Measurements from ENCODE around the gene FEV.

Gene FEV

DNA sequence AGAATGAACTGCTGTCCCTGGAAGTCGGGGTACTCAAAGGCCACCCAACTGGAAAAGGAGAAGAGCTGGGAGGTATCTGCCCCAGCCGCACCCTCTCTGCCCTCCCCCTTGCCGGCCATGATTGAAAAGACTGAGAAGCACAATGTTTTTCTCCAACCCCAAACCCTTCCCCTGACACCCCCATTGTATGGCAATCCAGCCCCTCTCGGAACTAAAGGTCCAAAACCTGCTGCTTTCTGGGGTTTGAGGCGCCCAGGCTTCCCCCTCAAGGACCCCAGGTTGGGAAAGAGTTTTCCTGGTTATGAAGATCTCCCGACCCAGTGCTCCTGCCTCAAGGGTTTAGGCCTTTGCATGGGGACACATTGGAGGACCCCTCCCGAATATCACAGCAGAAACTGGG lies 7.2 kb upstream of the FEV start:
- no peak for DNase-seq

DNA sequence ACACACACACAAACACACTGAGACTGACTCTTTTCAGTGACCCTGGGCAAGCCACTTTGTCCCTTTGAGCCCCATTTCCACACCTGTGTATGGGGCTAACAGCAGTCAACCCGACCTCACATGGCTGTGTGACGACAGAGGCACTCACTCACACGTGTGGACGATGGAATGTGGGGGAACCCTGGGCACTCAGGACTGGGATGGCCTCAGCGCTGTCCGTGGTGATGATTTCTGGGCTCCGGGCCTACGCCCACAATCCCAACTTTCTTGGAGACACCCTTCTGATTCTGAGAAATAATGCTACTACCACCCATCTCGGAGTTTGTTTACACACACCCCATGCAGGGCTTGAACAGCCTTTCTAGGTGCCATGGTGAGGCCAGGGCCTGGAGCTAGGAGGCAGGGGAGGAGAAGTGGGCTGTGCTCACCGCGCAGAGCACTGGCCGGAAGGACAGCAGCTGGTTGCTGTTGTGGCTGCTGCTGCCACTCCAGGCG lies 6.7 kb upstream of the FEV start:
- no peak for DNase-seq

DNA sequence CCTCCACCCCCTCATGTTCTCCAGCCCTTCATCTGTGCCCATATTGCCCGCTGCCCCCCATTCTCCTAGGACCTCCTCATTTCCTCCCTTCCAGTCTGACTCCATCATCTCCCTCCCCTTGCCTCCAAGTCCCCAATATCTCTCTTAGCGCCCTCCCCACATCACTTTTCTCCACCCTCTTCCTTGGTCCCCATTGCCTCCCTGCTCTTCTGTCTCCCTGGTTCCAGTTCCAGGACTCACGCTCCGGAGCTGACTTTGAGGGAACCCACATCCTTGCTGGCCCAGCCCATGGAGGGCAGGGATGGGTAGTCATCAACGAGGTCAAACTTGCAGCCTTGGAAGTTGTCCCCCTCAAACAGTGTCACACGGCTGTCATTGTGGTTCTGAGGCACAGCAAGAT lies 5.6 kb upstream of the FEV start:
- DNase-seq: no peak

DNA sequence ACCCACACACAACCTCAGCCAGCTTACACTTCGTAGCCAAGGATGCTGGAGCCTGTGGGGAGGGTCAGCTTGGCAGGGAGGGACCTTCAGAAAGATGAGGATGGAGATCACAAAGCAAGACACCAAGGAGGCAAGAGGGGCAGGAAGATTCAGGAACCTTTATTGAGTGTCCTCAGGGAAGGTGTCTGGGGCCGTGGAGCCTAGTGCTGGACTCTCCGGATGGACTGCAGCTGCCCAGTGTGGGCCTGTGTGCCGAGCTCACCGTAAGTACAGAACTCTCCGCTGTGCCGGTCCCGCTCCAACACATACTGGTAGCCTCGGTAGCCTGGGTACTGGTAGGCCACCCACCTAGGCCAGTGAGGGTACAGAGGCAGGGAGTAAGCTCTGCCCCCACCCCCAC lies 5.1 kb upstream of the FEV start:
- no peak for DNase-seq

DNA sequence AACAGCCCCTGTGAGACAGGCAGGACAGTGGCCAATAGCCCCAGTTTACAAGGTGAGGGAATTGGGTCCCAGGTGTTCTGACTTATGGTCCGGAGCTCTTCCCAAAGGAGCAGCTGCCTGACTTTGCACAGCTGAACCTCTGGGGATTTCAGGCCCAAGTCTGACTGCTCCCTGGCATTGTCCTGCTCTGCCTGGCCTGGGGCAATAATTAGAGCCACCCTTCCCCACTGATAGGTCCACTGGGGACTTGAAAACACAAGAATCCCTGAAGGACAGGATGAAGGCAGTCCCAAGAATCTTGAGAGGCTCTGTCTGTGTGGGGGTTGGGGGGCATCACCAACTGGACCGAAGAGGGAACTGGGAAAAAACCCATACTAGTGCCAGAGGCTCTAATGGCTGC lies 3.7 kb upstream of the FEV start:
- DNase-seq: no peak

DNA sequence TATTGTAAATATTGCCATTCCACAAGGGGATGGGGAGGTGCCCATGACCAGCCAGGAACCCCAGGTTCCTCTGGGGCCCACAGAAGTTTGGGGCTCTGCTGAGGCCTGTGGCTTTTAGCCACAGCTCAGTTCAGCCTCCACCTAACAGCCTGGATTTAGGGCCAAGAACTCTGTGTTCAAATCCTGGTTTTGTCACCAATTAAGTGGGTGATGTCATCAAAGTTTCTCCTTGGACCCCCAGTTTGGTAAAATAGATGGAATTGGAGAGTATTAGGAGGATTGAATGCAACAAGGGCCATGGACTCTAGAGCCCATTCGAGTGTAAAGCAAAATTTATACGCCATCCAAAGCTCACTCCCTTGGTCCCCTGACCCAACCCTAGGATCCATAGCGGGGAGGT lies 3.2 kb upstream of the FEV start:
- no peak for DNase-seq

DNA sequence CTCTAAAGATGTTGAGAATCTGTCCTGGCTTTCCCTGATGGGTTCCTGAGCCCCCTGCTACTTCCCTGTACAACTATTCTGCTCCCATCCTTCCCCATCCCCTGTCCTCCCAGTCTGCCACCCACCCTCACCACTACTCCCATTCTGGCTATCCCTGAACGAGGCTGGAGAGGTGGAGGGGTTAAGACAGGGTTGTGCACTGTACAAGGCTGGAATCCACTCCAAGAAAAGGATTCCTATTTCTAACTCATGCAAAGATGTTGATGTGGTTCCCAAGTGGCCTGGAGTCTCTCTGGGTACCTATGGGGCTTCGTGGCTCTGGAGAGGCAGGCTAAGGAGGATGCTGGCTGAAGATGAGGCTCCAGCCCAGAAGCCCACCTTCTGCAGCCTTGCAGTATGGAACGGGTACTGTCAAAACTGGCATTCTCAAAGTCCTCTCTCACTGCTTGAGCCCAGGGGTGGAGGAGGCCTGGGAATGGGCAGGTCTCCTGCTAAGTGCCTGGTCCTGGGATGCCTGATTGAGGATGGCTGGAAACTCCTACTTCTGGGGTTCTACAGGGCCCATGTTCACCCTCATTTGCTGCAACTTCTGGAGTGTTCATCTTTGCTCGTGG lies 1.3 kb upstream of the FEV start:
- no peak for DNase-seq

DNA sequence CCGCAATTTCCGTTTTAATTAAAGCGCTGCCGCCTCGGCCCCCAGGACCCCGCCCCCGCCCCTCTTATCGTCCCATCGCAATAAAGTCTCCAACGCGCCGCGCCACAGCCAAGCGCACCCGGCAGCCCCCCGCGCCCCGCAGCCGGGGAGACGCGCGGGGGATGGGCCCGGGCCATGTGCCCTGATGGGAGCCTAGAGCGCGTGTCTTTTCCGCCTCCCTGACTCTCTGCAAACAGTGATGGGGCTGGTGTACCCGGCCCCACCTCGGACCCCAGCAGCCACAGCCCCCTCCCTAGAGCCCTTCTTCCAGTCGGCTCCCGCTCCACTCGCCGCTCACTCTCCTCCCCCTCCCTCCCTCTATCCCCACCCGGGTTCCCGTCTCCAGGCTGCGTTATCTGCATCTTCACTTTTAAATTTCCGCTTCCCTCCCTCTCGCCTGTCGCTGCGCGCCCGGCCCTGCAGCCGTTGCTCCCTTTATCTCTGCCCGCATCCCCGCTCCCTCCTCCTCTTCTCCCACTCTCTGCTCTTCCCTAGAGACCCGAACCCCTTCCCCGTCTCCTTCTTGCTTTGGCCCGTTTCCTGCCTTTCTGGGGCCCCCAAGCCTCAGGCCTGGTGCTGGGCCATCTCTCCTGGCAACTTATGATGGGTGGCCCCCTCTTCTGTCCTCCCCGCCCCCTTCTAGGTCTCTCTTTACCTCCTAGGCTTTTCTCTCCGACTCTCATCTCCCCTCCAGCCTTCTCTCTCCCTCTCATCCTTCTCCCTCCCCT lies 524 bp upstream of the FEV start:
- no peak for DNase-seq

DNA sequence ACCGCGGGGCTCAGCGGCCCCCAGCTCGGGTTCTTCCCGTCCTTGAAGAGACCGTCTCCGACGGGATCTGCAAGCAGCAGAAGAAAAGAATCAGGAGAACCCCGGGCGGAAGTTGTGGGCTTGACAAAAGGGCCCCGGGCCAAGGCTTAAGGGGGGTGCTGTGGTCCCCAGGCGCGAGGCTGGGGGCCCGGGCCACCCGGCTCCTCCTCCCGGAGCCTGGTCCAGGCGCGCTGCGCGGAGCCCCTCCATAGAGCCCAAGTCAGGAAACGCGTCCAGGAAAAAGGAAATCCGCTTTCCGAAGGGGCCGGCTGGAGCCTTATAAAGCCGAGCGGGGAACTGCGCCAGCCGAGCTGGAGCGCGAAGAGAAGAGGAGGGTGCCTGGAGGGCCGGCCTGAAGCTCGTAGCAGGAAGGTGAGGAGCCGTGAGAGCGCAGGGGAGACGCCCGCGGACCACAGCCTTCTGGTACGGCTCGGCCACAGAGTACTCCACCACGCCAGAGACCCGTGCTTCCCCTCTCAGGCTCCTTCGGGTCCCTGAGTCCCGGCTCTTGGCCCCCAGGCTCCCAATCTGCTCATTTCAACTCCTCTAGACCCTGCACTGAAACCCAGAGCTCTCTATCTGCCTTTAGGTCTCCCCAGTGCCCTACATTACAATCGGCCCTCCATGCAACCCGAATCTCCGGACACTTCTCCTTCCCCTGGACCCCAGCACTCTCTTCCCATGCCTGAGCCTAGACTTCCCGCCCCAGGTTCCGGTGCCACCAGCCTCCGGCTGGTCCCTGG lies 554 bp downstream of the FEV start:
- no peak for DNase-seq

DNA sequence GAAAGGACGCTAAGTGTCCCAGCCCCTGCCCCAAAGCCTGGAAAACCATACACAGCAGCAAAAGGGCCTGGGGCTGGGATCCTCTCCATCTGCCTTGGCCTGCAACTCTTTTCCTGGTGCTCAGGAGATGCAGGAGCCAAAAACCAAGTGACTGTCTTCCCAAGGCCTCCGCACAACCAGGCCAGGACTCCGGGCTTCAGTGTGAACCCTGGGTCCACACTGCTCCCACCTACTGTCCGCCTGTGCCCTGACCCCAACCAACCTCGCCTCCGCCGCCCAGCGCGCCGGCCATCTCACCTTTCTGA lies 1.1 kb downstream of the FEV start:
- DNase-seq: no peak

DNA sequence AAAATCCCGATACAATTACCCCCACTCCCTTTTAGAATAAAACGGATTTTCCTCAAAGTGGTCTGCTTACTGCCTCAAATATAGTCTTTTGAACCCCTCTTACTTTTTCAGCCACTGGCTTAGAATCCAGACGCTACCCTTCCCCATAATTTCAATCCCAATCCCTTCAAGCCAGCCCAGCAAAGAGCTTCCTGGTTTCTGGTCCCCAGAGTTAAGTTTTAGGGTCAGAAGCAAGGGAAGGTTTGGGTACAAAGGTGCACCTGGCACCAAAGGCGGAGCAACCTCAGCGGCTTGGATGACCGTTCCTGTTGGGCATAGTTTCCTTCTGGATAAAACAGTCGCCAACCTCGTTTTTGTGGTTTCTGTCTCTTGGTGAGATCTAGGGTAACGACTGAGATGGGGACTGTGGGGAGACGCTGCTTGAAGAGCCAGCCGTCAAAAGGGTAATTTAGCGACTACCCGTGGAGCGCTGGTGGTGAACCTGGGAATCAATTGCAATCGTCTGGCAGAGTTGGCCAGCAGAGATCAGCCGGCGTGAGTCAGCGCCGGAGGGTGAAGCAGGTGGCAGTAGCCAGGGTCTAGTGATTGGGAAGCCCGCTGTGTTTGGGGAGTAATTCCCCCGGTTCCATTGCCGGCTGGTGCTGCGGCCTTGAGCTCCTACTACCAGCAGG lies 1.6 kb downstream of the FEV start:
- no peak for DNase-seq

DNA sequence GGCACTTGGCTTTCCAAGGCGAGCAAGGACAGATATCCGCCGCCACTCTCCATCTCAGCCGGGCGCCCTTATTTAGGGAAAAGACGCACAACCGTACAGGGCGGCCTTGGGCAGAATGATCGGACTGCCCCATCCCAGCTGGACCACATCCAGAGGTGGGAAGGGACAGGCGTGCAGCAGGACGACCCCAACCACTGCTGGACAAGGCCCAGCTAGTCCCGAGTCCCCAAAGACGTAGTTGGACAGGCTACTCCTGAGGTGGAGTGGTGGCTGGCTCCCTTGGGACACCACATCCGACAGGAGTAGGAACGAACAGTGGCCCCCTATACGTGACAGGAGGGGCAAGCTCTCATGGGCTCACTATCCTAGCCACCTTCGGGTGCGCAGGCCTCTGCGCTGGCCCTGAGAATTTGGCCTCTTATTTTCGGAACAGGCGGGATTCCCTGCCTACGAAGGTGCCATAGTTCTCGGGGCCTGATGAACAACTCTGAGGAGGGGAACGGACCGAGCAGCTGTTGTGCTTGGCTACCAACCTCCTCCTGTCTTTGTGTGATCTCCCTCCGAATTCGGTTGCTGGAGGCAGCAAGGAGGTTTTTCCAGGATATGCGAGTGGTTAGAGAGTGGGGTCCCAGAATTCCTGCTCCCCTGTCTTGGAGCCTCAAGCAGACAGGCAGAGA lies 2.3 kb downstream of the FEV start:
- no peak for DNase-seq

DNA sequence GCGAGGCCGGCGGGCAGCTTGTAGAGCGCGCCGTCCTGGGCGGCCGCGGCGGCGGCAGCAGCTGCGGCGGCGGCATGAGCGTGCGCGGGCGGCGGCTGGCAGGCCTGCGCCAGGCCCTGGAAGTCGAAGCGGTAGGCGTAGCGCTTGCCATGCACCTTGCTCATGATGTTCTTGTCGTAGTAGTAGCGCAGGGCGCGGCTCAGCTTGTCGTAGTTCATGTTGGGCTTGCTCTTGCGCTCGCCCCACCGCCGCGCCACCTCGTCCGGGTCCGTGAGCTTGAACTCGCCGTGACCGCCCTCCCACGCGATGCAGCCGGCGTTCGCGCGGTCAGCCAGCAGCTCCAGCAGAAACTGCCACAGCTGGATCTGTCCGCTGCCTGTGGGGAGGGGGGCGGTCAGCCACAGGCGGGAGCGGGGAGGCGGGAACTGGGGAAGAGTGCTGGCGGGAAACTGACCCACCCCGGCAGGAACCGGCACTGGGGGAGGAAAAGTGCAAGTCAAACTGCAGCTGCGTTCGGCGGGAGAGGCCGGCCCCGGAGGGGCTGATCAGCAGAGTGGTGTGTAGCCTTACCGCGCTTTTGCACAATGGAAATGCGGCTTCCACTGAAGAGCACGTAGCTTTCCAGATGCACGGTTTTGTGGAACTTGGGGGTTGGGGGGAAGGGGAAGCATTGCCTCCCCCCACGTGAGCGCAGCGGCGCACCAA lies 3.0 kb downstream of the FEV start:
- DNase-seq: peak; percentile 46

DNA sequence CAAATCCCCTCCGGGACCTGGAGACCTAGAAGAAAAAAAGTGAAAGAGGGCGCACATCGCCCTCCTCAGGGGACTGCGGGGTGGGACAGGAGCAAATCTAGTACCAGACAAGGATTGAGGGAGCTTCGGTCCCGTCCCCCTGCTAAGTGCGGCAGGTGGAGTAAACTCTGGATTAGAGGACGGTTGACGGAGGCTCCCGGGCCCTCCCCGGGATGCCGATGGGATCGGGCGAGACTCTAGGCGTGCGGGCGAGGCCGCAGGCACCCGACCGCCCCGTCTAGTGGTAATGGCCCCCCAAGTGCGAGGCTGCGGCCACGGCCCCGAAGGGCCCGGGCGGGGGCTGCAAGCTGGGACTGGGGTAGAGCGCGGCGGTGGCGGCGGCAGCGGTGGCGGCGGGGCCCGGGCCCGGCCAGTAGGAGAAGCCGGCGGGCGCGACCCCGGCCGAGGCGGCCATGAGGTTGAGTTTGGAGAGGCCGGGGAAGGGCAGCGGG lies 3.5 kb downstream of the FEV start:
- no peak for DNase-seq

DNA sequence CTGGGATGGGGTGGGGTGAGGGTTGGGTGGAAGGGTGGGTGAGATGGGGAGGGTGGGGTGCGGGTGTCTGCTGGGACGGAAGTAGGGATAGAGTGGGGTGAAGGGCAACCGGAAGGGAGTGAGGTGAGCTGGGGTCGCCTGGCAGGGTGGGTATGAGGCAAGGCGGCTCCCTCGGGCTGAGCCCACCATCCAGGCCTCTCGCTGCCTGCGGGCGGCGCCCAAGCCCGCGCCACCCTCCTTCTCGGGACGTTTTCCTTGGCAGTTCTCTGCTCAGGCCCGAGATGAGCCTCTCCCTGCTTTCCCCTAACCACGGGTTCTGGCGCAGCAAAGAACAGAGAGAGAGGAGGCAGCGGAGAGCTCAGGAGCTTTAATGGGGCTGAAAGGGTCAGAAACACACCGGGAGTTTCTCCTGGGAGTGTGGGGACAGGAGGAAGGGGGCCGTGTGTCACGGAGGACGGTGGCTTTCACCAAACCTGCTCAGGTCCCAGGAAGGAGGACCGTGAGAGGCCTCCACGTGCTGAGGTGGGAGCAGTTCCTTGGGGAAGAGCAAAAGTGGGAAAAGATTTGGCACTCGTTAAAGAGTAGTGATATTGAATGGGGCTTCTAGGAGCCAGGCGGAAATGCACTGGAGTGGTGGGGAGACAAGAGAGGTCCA lies 4.1 kb downstream of the FEV start:
- DNase-seq: no peak

DNA sequence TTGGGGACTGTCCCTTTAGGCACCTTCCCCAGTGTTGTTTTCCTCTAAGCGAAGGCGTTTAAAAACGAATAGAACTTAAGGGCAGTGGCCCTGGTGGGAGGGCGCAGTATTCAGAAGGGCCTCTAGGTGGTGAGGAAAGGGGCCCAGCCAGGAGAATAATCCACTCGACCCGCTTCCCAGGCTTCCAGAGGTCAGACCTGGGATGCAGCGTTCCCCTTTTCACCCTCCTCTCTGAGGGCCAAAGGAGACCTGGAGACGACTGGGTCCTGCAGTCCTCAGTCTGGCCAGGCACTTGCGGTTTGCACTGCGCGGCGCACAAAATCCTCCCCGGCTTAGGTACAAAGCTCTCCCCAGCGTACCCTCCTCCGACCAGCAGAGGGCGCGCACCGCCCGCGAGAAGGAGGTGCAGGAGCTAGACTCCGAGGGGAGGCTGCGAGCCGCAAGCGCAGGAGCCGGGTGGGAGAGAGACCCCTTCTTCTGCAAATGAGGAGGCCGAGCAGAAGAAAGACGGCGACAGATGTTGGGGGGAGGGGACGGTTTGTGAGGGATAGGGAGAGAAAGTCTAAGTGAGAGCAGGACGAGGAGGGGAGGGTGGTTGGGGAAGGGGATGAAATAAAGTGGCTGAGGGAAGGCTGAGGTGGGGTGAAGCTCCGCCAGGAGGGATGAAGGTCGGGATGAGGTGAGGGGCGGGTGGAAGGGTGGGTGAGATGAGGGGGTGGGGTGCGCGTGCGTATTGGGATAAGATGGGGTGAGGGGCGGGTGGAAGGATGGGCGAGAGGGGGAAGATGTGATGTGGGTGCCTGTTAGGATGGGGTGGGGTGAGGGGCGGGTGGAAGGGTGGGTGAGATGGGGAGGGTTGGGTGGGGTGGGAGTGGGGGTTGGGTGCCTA lies 4.9 kb downstream of the FEV start:
- peak; percentile 88 for DNase-seq

DNA sequence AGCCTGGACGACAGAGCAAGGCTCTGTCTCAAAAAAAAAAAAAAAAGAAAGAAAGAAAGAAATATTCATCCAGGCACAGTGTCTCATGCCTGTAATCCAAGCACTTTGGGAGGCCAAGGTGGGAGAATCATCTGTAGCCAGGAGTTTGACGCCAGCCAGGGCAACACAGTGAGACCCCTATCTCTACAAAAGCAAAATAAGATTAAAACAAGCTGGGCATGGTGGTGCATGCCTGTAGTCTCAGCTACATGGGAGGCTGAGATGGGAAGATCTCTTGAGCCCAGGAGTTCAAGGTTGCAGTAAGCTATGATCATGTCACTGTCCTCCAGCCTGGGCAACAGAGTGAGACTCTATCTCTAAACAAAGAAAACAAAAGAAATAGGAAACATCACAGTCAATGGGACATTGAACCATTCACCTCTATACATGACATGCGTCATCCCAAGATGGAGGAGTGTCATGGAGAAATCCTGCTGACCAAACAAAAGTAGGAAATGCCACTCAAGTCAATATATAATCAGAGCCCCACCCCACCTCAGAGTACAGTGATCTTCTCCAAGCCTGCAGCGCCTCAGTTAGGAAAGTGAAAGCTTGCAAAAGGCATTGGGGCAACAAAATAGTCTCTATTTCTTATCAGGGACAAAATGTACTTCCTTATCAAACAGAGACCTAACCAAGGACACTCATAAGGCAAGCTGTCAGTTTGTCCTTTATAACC lies 9.8 kb downstream of the FEV start:
- DNase-seq: no peak

DNA sequence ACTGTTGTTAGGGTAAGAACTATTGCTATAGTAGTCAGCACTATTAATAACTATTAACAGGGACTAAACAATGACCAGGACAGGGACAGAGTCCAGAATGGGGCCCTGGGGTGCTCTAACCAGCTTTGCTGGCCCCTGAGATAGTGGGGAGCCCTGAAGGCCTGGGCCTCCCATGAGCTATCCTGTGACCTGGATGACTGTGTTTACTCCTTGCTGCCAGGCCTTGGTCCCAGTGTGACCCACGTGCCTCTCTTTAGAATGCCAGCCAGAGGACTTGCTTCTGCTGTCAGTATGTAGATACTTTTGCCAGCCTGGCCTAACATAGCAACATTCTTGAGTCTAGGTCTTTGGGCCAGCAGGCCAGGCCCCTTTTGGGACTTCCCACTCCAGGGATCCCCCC lies 14.1 kb downstream of the FEV start:
- no peak for DNase-seq

DNA sequence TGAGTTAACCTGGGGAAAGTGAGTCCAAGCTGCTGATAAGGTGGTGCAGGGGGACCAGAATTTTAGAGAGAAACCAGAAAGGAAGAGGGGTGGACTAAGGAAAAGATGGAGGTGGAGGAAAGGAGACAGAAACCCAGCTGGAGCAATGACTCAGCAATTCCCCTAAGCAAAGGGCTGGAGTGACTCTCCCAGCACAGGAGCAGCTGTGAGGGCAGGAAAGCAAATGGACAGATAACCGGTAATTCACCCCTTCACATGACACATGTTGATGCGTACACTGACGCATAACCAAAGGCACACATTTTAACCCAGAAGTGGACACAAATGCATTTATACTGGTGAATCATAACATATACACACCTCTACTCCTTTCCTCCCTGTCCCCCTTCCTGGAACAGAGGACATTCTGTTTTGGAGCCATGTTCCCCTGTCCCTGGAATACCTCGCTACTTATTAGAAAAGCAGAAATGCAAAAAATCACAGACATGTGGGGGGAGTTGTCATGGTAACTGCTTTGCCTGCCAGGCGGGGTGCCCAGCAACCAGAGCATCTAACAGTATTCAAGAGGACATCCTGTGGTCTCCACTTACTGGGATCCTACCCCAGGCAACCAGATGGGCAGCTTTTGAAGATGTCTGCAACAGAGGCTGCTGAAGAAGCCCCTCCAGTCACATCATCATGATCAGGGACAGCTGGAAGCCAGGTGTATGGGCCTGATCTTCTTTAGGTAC lies 20.8 kb downstream of the FEV start:
- no peak for DNase-seq

Measured in activated naive CD4-positive, alpha-beta T cell treated with Interleukin-2 at 50 U/mL for 16 hours (primary cell).